Measurements from ENCODE around the gene FAT2. TPM values are rescaled to one million over a fixed set of nuclear protein-coding genes. Genes with fewer than 3 reads are reported as not detected.

The FAT2 gene
- total RNA-seq, 2 donors from 2014 or later, result not detected

- Histone ChIP-seq H3K36me3 (no peaks in the 10 kb centered on the region), H3K4me3 (no peak overlapping the region), H3K27ac (no peak overlapping the region), H3K9me3 (no peaks in the 10 kb centered on the region), H3K4me1 (no peaks in the 10 kb centered on the region), H3K9ac (ENCODE audit: low read depth in 2 of 2, low read length in 2 of 2) (no peak overlapping the region), H3K27me3 (no peaks in the 10 kb centered on the region)
- no peak for TF ChIP-seq CTCF (IDR thresholded peaks at IDR 0.05)
- no peak for DNase-seq
- intact Hi-C loops (cut with DNase I), result no loop called here
Measured at GRCh38 chr5:151612689-151613427, 21.7 kb upstream of the FAT2 start.

GRCh38 chr5:151611127-151611775, 20.1 kb upstream of the FAT2 start:
- no peak for DNase-seq
- Histone ChIP-seq H3K27me3 (no peaks in the 10 kb centered on the region), H3K27ac (no peak overlapping the region), H3K9ac (ENCODE audit: low read depth in 2 of 2, low read length in 2 of 2) (no peak overlapping the region), H3K36me3 (no peaks in the 10 kb centered on the region), H3K9me3 (no peaks in the 10 kb centered on the region), H3K4me3 (no peak overlapping the region), H3K4me1 (no peaks in the 10 kb centered on the region)
- TF ChIP-seq CTCF (IDR thresholded peaks at IDR 0.05), result no peak
- intact Hi-C loops (cut with DNase I), result no loop called here

GRCh38 chr5:151608522-151608921, 17.4 kb upstream of the FAT2 start:
- no peak for TF ChIP-seq CTCF (IDR thresholded peaks at IDR 0.05)
- Histone ChIP-seq H3K4me3 (no peak overlapping the region), H3K4me1 (no peaks in the 10 kb centered on the region), H3K9me3 (no peaks in the 10 kb centered on the region), H3K27me3 (no peaks in the 10 kb centered on the region), H3K9ac (ENCODE audit: low read depth in 2 of 2, low read length in 2 of 2) (no peak overlapping the region), H3K36me3 (no peaks in the 10 kb centered on the region), H3K27ac (no peak overlapping the region)
- no peak for DNase-seq
- intact Hi-C loops (cut with DNase I), result no loop called here

DNA sequence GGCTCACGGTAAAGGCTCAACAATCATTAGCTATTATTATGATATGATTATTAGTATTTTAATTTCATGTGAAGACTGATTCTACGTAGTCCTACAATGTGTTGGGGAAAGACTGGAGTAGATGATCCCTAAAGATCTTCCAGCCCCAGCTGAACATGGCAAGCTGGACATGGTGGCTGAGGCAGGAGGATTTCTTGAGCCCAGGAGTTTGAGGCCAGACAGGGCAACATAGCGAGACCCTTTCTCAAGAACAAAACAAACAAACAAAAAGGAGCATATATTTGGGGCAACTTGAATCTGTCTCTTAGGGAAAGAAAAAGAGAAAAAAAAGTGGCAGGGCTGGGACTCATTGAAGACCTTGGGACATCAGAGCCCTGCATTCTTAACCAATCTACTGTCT, 16.2 kb upstream of the FAT2 start:
- Histone ChIP-seq H3K9ac (ENCODE audit: low read depth in 2 of 2, low read length in 2 of 2) (no peak overlapping the region), H3K27me3 (no peaks in the 10 kb centered on the region), H3K4me1 (no peaks in the 10 kb centered on the region), H3K9me3 (no peaks in the 10 kb centered on the region), H3K27ac (no peak overlapping the region), H3K36me3 (no peaks in the 10 kb centered on the region), H3K4me3 (no peak overlapping the region)
- no peak for DNase-seq
- intact Hi-C loops (cut with DNase I), result no loop called here
- TF ChIP-seq CTCF (IDR thresholded peaks at IDR 0.05), result no peak

GRCh38 chr5:151605559-151605958, 14.4 kb upstream of the FAT2 start:
- Histone ChIP-seq H3K9ac (ENCODE audit: low read depth in 2 of 2, low read length in 2 of 2) (no peak overlapping the region), H3K27me3 (no peaks in the 10 kb centered on the region)
- no peak for TF ChIP-seq CTCF (IDR thresholded peaks at IDR 0.05)

More at GRCh38 chr5:151605559-151605958, 14.4 kb upstream of the FAT2 start:
- Histone ChIP-seq H3K9me3 (no peaks in the 10 kb centered on the region), H3K27ac (no peak overlapping the region), H3K36me3 (no peaks in the 10 kb centered on the region), H3K4me1 (no peaks in the 10 kb centered on the region), H3K4me3 (no peak overlapping the region)
- DNase-seq, result no peak
- intact Hi-C loops (cut with DNase I), result no loop called here

Data from colonic mucosa (tissue), 4 donors.